ENCODE data around the gene TADA1. TPM values are rescaled to one million over a fixed set of nuclear protein-coding genes. Genes with fewer than 3 reads are reported as not detected.

The TADA1 gene
- total RNA-seq, 1 experiment from 2014 or later: 14.7 TPM

DNA sequence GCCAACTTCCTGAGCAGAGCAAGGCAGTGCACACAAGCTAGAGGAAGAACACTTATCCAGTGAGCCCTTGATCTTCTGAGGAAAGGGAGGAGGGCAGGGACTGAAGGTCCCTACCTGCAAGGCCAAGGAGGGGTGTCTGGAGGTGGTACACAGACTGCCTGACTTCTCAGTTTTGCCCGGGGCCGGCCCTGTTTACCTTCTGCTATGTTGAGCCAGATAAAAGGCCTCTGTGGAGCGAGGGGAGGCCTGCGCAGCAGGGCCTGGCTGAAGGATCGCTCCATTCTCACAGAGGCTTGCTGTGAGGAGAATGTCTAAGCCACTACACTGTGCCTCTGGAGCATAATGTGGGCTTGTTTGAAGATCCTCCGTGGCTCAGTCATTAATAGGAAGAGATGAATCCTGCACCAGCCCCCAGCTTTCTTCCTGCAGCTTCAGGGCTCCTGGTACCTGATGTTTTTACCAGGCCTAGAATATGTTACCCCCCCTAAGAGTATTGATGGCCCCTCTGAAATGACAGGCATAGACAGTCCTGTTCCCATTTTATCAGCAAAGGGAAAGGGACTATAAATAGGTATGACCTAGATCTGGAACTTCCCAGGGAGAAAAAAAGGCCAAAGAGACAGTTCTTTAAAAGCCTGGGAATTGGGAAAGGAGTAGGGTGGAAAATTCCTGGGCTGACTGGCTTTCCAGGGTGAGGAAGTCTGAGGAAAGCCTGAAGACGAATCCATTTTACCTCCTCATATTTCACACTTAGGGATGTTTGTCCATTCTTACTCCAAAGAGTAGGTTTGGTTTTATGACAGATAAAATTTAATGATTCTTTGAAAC, 32.1 kb downstream of the TADA1 start:
- TF ChIP-seq, protein P1, sequence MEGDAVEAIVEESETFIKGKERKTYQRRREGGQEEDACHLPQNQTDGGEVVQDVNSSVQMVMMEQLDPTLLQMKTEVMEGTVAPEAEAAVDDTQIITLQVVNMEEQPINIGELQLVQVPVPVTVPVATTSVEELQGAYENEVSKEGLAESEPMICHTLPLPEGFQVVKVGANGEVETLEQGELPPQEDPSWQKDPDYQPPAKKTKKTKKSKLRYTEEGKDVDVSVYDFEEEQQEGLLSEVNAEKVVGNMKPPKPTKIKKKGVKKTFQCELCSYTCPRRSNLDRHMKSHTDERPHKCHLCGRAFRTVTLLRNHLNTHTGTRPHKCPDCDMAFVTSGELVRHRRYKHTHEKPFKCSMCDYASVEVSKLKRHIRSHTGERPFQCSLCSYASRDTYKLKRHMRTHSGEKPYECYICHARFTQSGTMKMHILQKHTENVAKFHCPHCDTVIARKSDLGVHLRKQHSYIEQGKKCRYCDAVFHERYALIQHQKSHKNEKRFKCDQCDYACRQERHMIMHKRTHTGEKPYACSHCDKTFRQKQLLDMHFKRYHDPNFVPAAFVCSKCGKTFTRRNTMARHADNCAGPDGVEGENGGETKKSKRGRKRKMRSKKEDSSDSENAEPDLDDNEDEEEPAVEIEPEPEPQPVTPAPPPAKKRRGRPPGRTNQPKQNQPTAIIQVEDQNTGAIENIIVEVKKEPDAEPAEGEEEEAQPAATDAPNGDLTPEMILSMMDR (IDR thresholded peaks at IDR 0.05; ENCODE audit: unreplicated experiment): no peak
- no TSS peak for BruUV-seq (replicated peaks)
- H3K4me1 Mint-ChIP-seq (ENCODE audit: insufficient read depth, unreplicated experiment): peaks cover 31% of the 10 kb centered on the region
- H3K9me3 Mint-ChIP-seq (ENCODE audit: unreplicated experiment): no peaks in the 10 kb centered on the region
- intact Hi-C loops (cut with micrococcal nuclease): no loop called here
- H3K27me3 Mint-ChIP-seq (ENCODE audit: insufficient read depth, unreplicated experiment): no peaks in the 10 kb centered on the region
- ChIA-PET POLR2A (interaction anchor here (0.5 to 1.9 kb wide), 4 partner anchors 32 to 379 kb away, joined by 3 to 5 read pairs (median 4); partner anchors contain the start of gene TADA1), CTCF (interaction anchor here (0.6 to 2.1 kb wide), 5 partner anchors 7 to 921 kb away, joined by 3 to 9 read pairs (median 3); no protein-coding TSS in a partner anchor)
- H3K4me3 Mint-ChIP-seq (ENCODE audit: unreplicated experiment): no peak overlapping the region
- DNase-seq (ENCODE audit: unreplicated experiment): no peak
- peaks cover 81% of the 10 kb centered on the region for H3K36me3 Mint-ChIP-seq (ENCODE audit: insufficient read depth, unreplicated experiment)
- peak overlapping the region; percentile 3 for H3K27ac Mint-ChIP-seq (ENCODE audit: low read depth, unreplicated experiment)

DNA sequence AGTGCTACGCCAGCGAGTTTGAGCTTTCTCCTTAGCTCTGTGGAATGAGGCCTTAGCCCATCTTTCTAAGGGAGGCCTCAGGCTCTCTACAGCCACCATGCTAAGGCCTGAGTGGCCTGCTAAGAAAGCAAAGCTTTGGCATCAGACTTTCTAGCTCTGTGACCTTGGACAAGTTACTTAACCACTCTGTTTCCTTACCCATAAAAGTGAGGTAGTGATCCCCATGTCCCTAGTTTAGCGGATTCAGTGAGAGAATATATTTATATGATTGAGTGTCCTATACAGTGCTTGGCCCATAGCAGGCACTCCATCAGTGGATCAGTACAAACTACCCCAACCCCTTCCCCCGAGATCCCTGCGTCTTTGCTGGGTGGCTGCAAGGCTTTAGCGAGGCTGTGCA, 32.7 kb downstream of the TADA1 start:
- H3K9me3 Mint-ChIP-seq (ENCODE audit: unreplicated experiment): no peaks in the 10 kb centered on the region
- H3K4me3 Mint-ChIP-seq (ENCODE audit: unreplicated experiment): no peak overlapping the region
- intact Hi-C loops (cut with micrococcal nuclease): no loop called here
- POLR2A ChIA-PET: interaction anchor here (0.6 to 1.9 kb wide), 2 partner anchors 380 to 461 kb away, joined by 3 to 4 read pairs; no protein-coding TSS in a partner anchor
- H3K27ac Mint-ChIP-seq (ENCODE audit: low read depth, unreplicated experiment): no peak overlapping the region
- peaks cover 38% of the 10 kb centered on the region for H3K4me1 Mint-ChIP-seq (ENCODE audit: insufficient read depth, unreplicated experiment)
- H3K27me3 Mint-ChIP-seq (ENCODE audit: insufficient read depth, unreplicated experiment): no peaks in the 10 kb centered on the region
- TF ChIP-seq, protein P1 (IDR thresholded peaks at IDR 0.05; ENCODE audit: unreplicated experiment): no peak
- no TSS peak for BruUV-seq (replicated peaks)
- H3K36me3 Mint-ChIP-seq (ENCODE audit: insufficient read depth, unreplicated experiment): peaks cover 75% of the 10 kb centered on the region
- CTCF ChIA-PET: interaction anchor here (0.6 to 2.1 kb wide), 6 partner anchors 8 to 920 kb away, joined by 3 to 9 read pairs (median 3); no protein-coding TSS in a partner anchor
- DNase-seq (ENCODE audit: unreplicated experiment): no peak

GRCh38 chr1:166840309-166841274, 35.5 kb downstream of the TADA1 start:
- POLR2A ChIA-PET: interaction anchor here (0.6 to 4.8 kb wide), 12 partner anchors 8 to 274 kb away, joined by 3 to 46 read pairs (median 4); partner anchors contain the start of gene TADA1

More at GRCh38 chr1:166840309-166841274, 35.5 kb downstream of the TADA1 start:
- peak overlapping the region; percentile 90 for H3K4me3 Mint-ChIP-seq (ENCODE audit: unreplicated experiment)
- TF ChIP-seq, protein P1 (IDR thresholded peaks at IDR 0.05; ENCODE audit: unreplicated experiment): no peak
- H3K36me3 Mint-ChIP-seq (ENCODE audit: insufficient read depth, unreplicated experiment): peaks cover 48% of the 10 kb centered on the region
- DNase-seq (ENCODE audit: unreplicated experiment): peak; percentile 10
- H3K4me1 Mint-ChIP-seq (ENCODE audit: insufficient read depth, unreplicated experiment): peaks cover 53% of the 10 kb centered on the region
- TSS peak; percentile 42 for BruUV-seq (replicated peaks)
- H3K9me3 Mint-ChIP-seq (ENCODE audit: unreplicated experiment): no peaks in the 10 kb centered on the region
- H3K27me3 Mint-ChIP-seq (ENCODE audit: insufficient read depth, unreplicated experiment): no peaks in the 10 kb centered on the region
- CTCF ChIA-PET: interaction anchor here (0.6 to 3.1 kb wide), 12 partner anchors 10 to 926 kb away, joined by 3 to 12 read pairs (median 3); partner anchors contain the start of gene TADA1
- H3K27ac Mint-ChIP-seq (ENCODE audit: low read depth, unreplicated experiment): peak overlapping the region; percentile 73
- intact Hi-C loops (cut with micrococcal nuclease): no loop called here

Data from MCF 10A (cell line).